Measurements from ENCODE around the gene DNAL4. TPM values are rescaled to one million over a fixed set of nuclear protein-coding genes. Genes with fewer than 3 reads are reported as not detected.
A peak's percentile ranks its signal among the peaks of the same experiment; 100 is the strongest.

Gene DNAL4
- polyA plus RNA-seq, 3 donors: 8.9 to 9.3 (median 9.0) TPM

DNA sequence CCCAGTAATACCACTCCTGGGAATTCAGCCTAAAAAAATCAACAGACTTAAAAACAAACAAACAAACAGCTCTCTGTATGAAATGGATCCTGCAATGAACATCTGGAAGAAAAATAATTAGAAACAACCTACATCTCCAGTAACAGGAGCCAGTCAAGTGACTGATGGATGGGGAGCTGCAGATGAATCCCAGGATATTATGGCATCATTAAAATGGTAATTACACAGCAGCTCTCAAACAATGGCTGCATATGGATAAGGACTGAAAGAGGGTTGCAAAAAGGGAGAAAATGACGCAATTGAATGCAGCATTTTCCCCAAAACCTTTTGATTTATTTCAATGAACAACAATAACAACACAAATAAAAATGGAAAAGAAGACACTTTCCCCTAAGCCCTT, 45.7 kb upstream of the DNAL4 start:
- no peak overlapping the region for H2AFZ ChIP-seq (ENCODE audit: insufficient read depth, low read depth, low read length, poor library complexity, severe bottlenecking)
- no CpG with 5 or more reads among the region's 1 CpG for WGBS (ENCODE audit: insufficient coverage)
- H3K9me3 ChIP-seq (replicated peaks in 1 of 2; ENCODE audit: control insufficient read depth in 1 of 2, insufficient read depth in 1 of 2, low read length in 2 of 2): peaks cover 0 to 13% of the 10 kb centered on the region in 2 donors
- H3K27me3 Mint-ChIP-seq (ENCODE audit: low read depth in 3 of 3): peaks cover 37 to 62% (median 44%) of the 10 kb centered on the region in 3 donors
- no peak overlapping the region for H3K9ac ChIP-seq (ENCODE audit: insufficient read depth, low read length, poor library complexity, severe bottlenecking)
- H3K9me3 Mint-ChIP-seq: peaks cover 0 to 10% (median 6%) of the 10 kb centered on the region in 7 donors
- H3K4me1 Mint-ChIP-seq: peaks cover 15% of the 10 kb centered on the region
- H4K20me1 ChIP-seq (ENCODE audit: insufficient read depth, low read length): no peaks in the 10 kb centered on the region
- no peak overlapping the region for H3K27ac ChIP-seq (ENCODE audit: low read depth in 1 of 2, low read length in 2 of 2)
- TF ChIP-seq, protein P1, sequence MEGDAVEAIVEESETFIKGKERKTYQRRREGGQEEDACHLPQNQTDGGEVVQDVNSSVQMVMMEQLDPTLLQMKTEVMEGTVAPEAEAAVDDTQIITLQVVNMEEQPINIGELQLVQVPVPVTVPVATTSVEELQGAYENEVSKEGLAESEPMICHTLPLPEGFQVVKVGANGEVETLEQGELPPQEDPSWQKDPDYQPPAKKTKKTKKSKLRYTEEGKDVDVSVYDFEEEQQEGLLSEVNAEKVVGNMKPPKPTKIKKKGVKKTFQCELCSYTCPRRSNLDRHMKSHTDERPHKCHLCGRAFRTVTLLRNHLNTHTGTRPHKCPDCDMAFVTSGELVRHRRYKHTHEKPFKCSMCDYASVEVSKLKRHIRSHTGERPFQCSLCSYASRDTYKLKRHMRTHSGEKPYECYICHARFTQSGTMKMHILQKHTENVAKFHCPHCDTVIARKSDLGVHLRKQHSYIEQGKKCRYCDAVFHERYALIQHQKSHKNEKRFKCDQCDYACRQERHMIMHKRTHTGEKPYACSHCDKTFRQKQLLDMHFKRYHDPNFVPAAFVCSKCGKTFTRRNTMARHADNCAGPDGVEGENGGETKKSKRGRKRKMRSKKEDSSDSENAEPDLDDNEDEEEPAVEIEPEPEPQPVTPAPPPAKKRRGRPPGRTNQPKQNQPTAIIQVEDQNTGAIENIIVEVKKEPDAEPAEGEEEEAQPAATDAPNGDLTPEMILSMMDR (IDR thresholded peaks at IDR 0.05): no peak
- H3K36me3 ChIP-seq (replicated peaks in 1 of 2; ENCODE audit: control insufficient read depth in 1 of 2, insufficient read depth in 2 of 2, low read length in 2 of 2): no peaks in the 10 kb centered on the region
- peaks cover 9% of the 10 kb centered on the region in 2 donors for H3K36me3 Mint-ChIP-seq
- H3K4me2 ChIP-seq (replicated peaks; ENCODE audit: extremely low read depth, low read length, poor library complexity, severe bottlenecking): no peak overlapping the region
- H3K4me3 ChIP-seq (replicated peaks in 1 of 3; ENCODE audit: low read depth in 2 of 3, low read length in 3 of 3): no peak overlapping the region
- no peak overlapping the region for H3K27ac Mint-ChIP-seq
- H3K27me3 ChIP-seq (ENCODE audit: control insufficient read depth in 2 of 2, insufficient read depth in 2 of 2, low read length in 2 of 2): peaks cover 19 to 37% of the 10 kb centered on the region in 2 donors
- no peak overlapping the region for H3K4me3 Mint-ChIP-seq
- intact Hi-C loops (cut with micrococcal nuclease): no loop called here
- no peak for DNase-seq
- H3K4me1 ChIP-seq (ENCODE audit: control insufficient read depth in 1 of 2, insufficient read depth in 2 of 2, low read length in 2 of 2): peaks cover 7 to 15% of the 10 kb centered on the region in 2 donors
- H3K79me2 ChIP-seq (ENCODE audit: insufficient read depth, low read length): no peaks in the 10 kb centered on the region

DNA sequence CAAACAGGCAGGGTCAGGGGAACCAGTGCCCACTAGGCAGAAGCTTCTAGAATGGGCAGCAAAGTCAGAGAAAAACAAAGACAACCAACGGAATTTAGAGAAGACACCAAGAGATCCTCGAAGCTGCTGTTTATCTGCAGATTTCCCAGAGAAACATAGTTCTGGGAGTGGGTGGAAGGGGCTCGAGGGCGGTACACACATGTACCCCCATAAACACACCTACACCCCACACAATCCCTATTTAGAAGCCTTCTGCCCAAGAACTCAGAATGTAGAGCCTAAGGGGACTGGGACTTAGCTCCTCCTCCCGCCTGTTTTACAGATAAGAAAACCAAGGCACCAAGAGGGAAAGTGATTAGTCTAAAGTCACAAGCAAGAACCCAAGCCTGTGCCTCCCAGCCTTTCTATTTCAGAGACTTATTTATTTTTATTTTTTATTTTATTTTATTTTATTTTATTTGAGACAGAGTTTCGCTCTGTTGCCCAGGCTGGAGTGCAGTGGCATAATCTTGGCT, 43.5 kb upstream of the DNAL4 start:
- peak overlapping the region in 1 of 7 donors; percentile 16 for H3K27ac Mint-ChIP-seq
- intact Hi-C loops (cut with micrococcal nuclease): no loop called here
- no peak overlapping the region for H3K9ac ChIP-seq (ENCODE audit: insufficient read depth, low read length, poor library complexity, severe bottlenecking)

More for the DNA sequence above, 43.5 kb upstream of the DNAL4 start:
- peaks cover 0 to 3% of the 10 kb centered on the region in 2 donors for H3K9me3 ChIP-seq (replicated peaks in 1 of 2; ENCODE audit: control insufficient read depth in 1 of 2, insufficient read depth in 1 of 2, low read length in 2 of 2)
- Mint-ChIP-seq H3K4me3 (no peak overlapping the region), H3K36me3 (peaks cover 2 to 4% of the 10 kb centered on the region in 2 donors), H3K27me3 (ENCODE audit: low read depth in 3 of 3) (peaks cover 29 to 48% (median 37%) of the 10 kb centered on the region in 3 donors), H3K4me1 (peaks cover 8% of the 10 kb centered on the region), H3K9me3 (peaks cover 0 to 4% (median 3%) of the 10 kb centered on the region in 7 donors)
- no peak overlapping the region for H3K27ac ChIP-seq (ENCODE audit: low read depth in 1 of 2, low read length in 2 of 2)
- no peaks in the 10 kb centered on the region for H3K36me3 ChIP-seq (replicated peaks in 1 of 2; ENCODE audit: control insufficient read depth in 1 of 2, insufficient read depth in 2 of 2, low read length in 2 of 2)
- H3K4me2 ChIP-seq (replicated peaks; ENCODE audit: extremely low read depth, low read length, poor library complexity, severe bottlenecking): no peak overlapping the region
- H2AFZ ChIP-seq (ENCODE audit: insufficient read depth, low read depth, low read length, poor library complexity, severe bottlenecking): no peak overlapping the region
- H3K27me3 ChIP-seq (ENCODE audit: control insufficient read depth in 2 of 2, insufficient read depth in 2 of 2, low read length in 2 of 2): peaks cover 10 to 26% of the 10 kb centered on the region in 2 donors
- DNase-seq: no peak
- H3K79me2 ChIP-seq (ENCODE audit: insufficient read depth, low read length): no peaks in the 10 kb centered on the region
- peaks cover 0 to under 1% of the 10 kb centered on the region in 2 donors for H3K4me1 ChIP-seq (ENCODE audit: control insufficient read depth in 1 of 2, insufficient read depth in 2 of 2, low read length in 2 of 2)
- H3K4me3 ChIP-seq (replicated peaks in 1 of 3; ENCODE audit: low read depth in 2 of 3, low read length in 3 of 3): no peak overlapping the region
- TF ChIP-seq, protein P1 (IDR thresholded peaks at IDR 0.05): no peak
- H4K20me1 ChIP-seq (ENCODE audit: insufficient read depth, low read length): no peaks in the 10 kb centered on the region
- WGBS (ENCODE audit: insufficient coverage): no CpG with 5 or more reads among the region's 6 CpGs
